ENCODE measurements around the gene DOCK7. TPM values are rescaled to one million over a fixed set of nuclear protein-coding genes. Genes with fewer than 3 reads are reported as not detected.
"Not testable (repeated sequence)": the region's sequence is repeated elsewhere in the genome, so short reads cannot be mapped to it uniquely, and the experiment has no call there.

Gene DOCK7
- total RNA-seq, 2 experiments from 2014 or later = 6.6 to 16.8 TPM

DNA sequence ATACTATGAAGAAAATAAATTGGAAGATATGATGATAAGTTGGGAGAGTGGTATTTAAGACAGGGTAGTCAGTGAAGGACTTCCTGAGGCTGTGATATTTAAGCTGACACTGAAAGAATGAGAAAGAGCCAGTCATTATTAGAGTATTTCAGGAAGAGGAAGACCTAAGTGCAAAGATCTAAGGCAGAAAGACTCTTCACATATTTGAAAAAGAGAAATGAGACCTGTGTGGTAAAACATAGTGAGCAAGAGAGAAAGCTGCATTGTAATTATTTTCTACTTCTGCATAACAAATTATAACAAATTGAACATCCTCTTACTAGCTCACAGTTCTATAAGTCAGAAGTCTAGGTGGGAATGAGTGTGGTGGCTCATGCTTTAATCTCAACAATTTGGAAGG, 34.6 kb upstream of the DOCK7 start:
- H3K4me1 Mint-ChIP-seq (ENCODE audit: low read depth) = peaks cover 4% of the 10 kb centered on the region
- TF ChIP-seq, protein P1, sequence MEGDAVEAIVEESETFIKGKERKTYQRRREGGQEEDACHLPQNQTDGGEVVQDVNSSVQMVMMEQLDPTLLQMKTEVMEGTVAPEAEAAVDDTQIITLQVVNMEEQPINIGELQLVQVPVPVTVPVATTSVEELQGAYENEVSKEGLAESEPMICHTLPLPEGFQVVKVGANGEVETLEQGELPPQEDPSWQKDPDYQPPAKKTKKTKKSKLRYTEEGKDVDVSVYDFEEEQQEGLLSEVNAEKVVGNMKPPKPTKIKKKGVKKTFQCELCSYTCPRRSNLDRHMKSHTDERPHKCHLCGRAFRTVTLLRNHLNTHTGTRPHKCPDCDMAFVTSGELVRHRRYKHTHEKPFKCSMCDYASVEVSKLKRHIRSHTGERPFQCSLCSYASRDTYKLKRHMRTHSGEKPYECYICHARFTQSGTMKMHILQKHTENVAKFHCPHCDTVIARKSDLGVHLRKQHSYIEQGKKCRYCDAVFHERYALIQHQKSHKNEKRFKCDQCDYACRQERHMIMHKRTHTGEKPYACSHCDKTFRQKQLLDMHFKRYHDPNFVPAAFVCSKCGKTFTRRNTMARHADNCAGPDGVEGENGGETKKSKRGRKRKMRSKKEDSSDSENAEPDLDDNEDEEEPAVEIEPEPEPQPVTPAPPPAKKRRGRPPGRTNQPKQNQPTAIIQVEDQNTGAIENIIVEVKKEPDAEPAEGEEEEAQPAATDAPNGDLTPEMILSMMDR (IDR thresholded peaks at IDR 0.05) = no peak
- CTCF ChIA-PET = interaction anchor here (0.7 to 1.1 kb wide), 3 partner anchors 9 to 24 kb away, joined by 3 to 5 read pairs (median 4); no protein-coding TSS in a partner anchor
- H3K27me3 Mint-ChIP-seq = peaks cover 6% of the 10 kb centered on the region
- H3K4me3 Mint-ChIP-seq = no peak overlapping the region
- H3K36me3 Mint-ChIP-seq (ENCODE audit: low read depth) = no peaks in the 10 kb centered on the region
- H3K27ac Mint-ChIP-seq = no peak overlapping the region
- no peaks in the 10 kb centered on the region for H3K9me3 Mint-ChIP-seq
- DNase-seq (no peak), ATAC-seq (no peak)
- POLR2A ChIA-PET = interaction anchor here (1.0 kb wide), 1 partner anchor 12 kb away, joined by 3 read pairs; no protein-coding TSS in a partner anchor
- intact Hi-C loops (cut with micrococcal nuclease) = no loop called here

DNA sequence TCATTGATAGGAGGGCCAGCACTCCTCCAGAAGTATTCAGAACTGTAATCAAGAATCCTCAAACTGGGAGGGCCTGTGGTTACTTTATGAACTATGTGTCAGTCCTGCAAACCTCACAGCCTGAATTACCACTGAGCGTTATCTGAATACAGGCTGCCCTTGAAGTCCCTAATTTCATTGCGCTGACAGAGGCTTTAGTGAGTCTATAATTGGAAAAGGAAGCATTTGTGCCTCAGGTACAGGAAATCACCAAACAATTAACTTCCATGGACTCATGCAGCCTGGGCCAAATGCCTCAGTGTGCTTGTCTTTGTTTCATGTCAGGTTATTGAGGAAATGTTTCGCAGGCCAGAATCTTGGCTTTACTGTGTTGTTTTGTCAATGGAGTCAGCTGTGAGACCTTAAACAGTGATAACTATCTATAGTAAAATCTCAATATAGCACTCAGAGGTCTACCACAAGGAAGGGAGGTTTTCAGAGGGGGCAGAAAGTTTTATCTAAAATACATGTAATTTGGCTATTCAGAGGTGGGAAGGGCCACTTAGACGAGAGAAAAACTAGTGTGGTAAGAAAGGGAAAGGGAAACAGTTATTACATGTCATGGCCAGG, 32.9 kb upstream of the DOCK7 start:
- H3K4me1 Mint-ChIP-seq (ENCODE audit: low read depth) = peaks cover 4% of the 10 kb centered on the region
- H3K27ac Mint-ChIP-seq = no peak overlapping the region
- TF ChIP-seq, protein P1 (IDR thresholded peaks at IDR 0.05) = no peak
- no peaks in the 10 kb centered on the region for H3K9me3 Mint-ChIP-seq
- ChIA-PET POLR2A (interaction anchor here (0.8 to 0.9 kb wide), 2 partner anchors 9 to 436 kb away, joined by 3 read pairs; no protein-coding TSS in a partner anchor), CTCF (no interaction called here)
- ATAC-seq (no peak), DNase-seq (no peak)
- H3K36me3 Mint-ChIP-seq (ENCODE audit: low read depth) = no peaks in the 10 kb centered on the region
- intact Hi-C loops (cut with micrococcal nuclease) = no loop called here
- no peak overlapping the region for H3K4me3 Mint-ChIP-seq
- peaks cover 1% of the 10 kb centered on the region for H3K27me3 Mint-ChIP-seq

DNA sequence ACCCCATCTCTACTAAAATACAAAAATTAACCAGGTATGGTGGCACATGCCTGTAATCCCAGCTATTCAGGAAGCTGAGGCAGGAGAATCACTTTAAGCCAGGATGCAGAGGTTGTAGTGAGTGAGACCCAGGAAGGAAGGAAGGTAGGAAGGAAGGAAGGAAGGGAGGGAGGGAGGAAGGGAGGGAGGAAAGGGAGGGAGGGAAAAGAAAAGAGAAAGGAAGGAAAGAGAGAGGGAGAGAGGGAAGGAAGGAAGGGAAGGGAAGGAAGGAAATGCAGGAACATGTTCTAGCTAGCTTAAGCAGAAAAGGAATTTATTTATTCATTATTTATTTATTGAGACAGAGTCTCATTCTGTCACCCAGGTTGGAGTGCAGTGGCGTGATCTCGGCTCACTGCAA, 30.2 kb upstream of the DOCK7 start:
- DNase-seq; intact Hi-C loops (cut with micrococcal nuclease); H3K36me3 Mint-ChIP-seq (ENCODE audit: low read depth); H3K4me3 Mint-ChIP-seq; POLR2A ChIA-PET; H3K9me3 Mint-ChIP-seq; H3K27me3 Mint-ChIP-seq; H3K27ac Mint-ChIP-seq; CTCF ChIA-PET; H3K4me1 Mint-ChIP-seq (ENCODE audit: low read depth); ATAC-seq: not testable (repeated sequence)

- Mint-ChIP-seq H3K9me3 (no peaks in the 10 kb centered on the region), H3K4me1 (ENCODE audit: low read depth) (no peaks in the 10 kb centered on the region), H3K4me3 (no peak overlapping the region), H3K36me3 (ENCODE audit: low read depth) (no peaks in the 10 kb centered on the region), H3K27me3 (no peaks in the 10 kb centered on the region), H3K27ac (no peak overlapping the region)
- ATAC-seq (no peak), DNase-seq (no peak)
- intact Hi-C loops (cut with micrococcal nuclease) = no loop called here
- ChIA-PET POLR2A (no interaction called here), CTCF (no interaction called here)
- TF ChIP-seq, protein P1 (IDR thresholded peaks at IDR 0.05) = no peak
Observed at GRCh38 chr1:62717483-62717882, 29.3 kb upstream of the DOCK7 start.

DNA sequence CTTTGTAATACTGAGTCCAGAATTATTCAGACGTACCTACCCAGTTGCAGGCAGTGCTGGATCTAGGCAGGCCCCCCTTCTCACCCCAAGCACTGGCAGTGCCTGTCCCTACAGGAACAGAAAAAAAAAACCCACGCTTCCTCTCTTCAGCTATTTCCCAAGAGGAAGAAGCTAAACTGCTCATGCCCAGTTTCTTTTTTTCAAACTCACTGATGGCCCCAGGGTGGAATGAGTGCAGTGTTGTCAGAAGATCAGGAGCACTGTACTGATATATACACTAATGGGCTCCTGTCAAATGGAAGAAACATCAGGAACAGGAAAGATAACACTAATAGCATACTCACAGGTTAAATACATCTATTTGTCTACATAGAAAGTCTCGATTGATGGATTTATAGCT, 28.2 kb upstream of the DOCK7 start:
- no peak for DNase-seq
- H3K4me1 Mint-ChIP-seq (ENCODE audit: low read depth) = no peaks in the 10 kb centered on the region
- TF ChIP-seq, protein P1 (IDR thresholded peaks at IDR 0.05) = no peak
- no peak for ATAC-seq
- H3K36me3 Mint-ChIP-seq (ENCODE audit: low read depth) = no peaks in the 10 kb centered on the region
- no peaks in the 10 kb centered on the region for H3K9me3 Mint-ChIP-seq
- H3K4me3 Mint-ChIP-seq = no peak overlapping the region
- POLR2A ChIA-PET = no interaction called here
- H3K27ac Mint-ChIP-seq = no peak overlapping the region
- intact Hi-C loops (cut with micrococcal nuclease) = no loop called here
- no peaks in the 10 kb centered on the region for H3K27me3 Mint-ChIP-seq
- CTCF ChIA-PET = no interaction called here

Data from activated CD8-positive, alpha-beta T cell treated with anti-CD3 and anti-CD28 coated beads for 36 hours (primary cell).